DND-41 (cell line): ENCODE results near the gene MSI2.

Experiments used
- CTCF ChIP-seq: IDR thresholded peaks from 2 replicates; pipeline ENCODE4 v1.5.1; 2012; ENCODE audit warnings: borderline replicate concordance, low read length, moderate library complexity, mild to moderate bottlenecking; ENCODE audit not compliant: poor library complexity, severe bottlenecking; ENCODE audit errors: extremely low read depth
- EZH2 ChIP-seq: IDR thresholded peaks from 3 replicates; pipeline ENCODE4 v1.6.1; 2012; ENCODE audit warnings: borderline replicate concordance, low read depth, mild to moderate bottlenecking, moderate library complexity, low read length, inconsistent platforms; ENCODE audit not compliant: severe bottlenecking

GRCh38 chr17:57246257-57246656 lies 10.1 kb upstream of the MSI2 start:
- no peak for TF ChIP-seq CTCF
- TF ChIP-seq EZH2 = no peak
